Smooth muscle cell (in vitro differentiated cells): ENCODE data around the gene ECT2. TPM values are rescaled to one million over a fixed set of nuclear protein-coding genes. Genes with fewer than 3 reads are reported as not detected.

ENCODE experiments used
- DNase-seq: peaks from one replicate; lab custom pipeline; 2025; ENCODE audit not compliant: unreplicated experiment; lab: John Stamatoyannopoulos, UW
- H2AFZ ChIP-seq: fragments of 200-600 bp; sonication (generic); 2 replicates; pipeline ENCODE4 v1.6.0; 2016; ENCODE audit warnings: antibody characterized with exemption, low read depth, mild to moderate bottlenecking
- H3F3A ChIP-seq: fragments of 200-600 bp; sonication (generic); 2 replicates; pipeline ENCODE4 v1.6.0; 2017; ENCODE audit warnings: antibody characterized with exemption, low read depth
- H3K27ac ChIP-seq: fragments of 200-600 bp; sonication (generic); 2 replicates; pipeline ENCODE4 v1.5.1; 2016; ENCODE audit warnings: low read depth, mild to moderate bottlenecking
- H3K27me3 ChIP-seq: fragments of 200-600 bp; sonication (generic); 2 replicates; pipeline ENCODE4 v1.6.1; 2016; ENCODE audit warnings: low read depth, mild to moderate bottlenecking
- H3K36me3 ChIP-seq: fragments of 200-600 bp; sonication (generic); 2 replicates; pipeline ENCODE4 v1.5.1; 2016; ENCODE audit warnings: low read depth
- H3K4me1 ChIP-seq: fragments of 200-600 bp; sonication (generic); 2 replicates; pipeline ENCODE4 v1.5.1; 2016; ENCODE audit warnings: low read depth
- H3K4me2 ChIP-seq: fragments of 200-600 bp; sonication (generic); 2 replicates; pipeline ENCODE4 v1.6.0; 2016; ENCODE audit warnings: mild to moderate bottlenecking
- H3K4me3 ChIP-seq: fragments of 200-600 bp; sonication (generic); 2 replicates; pipeline ENCODE4 v1.5.1; 2016; ENCODE audit warnings: mild to moderate bottlenecking
- H3K79me2 ChIP-seq: fragments of 200-600 bp; sonication (generic); 2 replicates; pipeline ENCODE4 v1.6.0; 2016; ENCODE audit warnings: low read depth, mild to moderate bottlenecking
- H3K9ac ChIP-seq: fragments of 200-600 bp; sonication (generic); 2 replicates; pipeline ENCODE4 v1.6.0; 2016; ENCODE audit warnings: low read depth
- H3K9me3 ChIP-seq: fragments of 200-600 bp; sonication (generic); replicated peaks from 2 replicates; pipeline ENCODE4 v1.5.1; 2016; ENCODE audit warnings: low read depth
- H4K20me1 ChIP-seq: fragments of 200-600 bp; sonication (generic); 2 replicates; pipeline ENCODE4 v1.6.0; 2016; ENCODE audit warnings: low read depth
- CTCF ChIP-seq: fragments of 200-600 bp; sonication (generic); IDR thresholded peaks from 2 replicates; pipeline ENCODE4 v1.5.1; 2017; ENCODE audit warnings: borderline replicate concordance, mild to moderate bottlenecking, antibody characterized with exemption; ENCODE audit not compliant: insufficient read depth, poor library complexity, severe bottlenecking
- WGBS: methylation state at CpG from one replicate; pipeline ENCODE4 v1.1.7; 2016; ENCODE audit warnings: low lambda C conversion rate; 5-methylcytosine and 5-hydroxymethylcytosine counted together
- polyA plus RNA-seq: library from polyadenylated mRNA; unstranded; fragments of >200 nt; fragmentation: Nextera tagmentation; extraction: Ambion mirVana; gene quantifications from 2 replicates; pipeline ENCODE4 v1.2.1, GENCODE V29; 2016
- total RNA-seq: library from RNA; depleted of rRNA; stranded (reverse); fragments of >200 nt; gene quantifications from 2 replicates; pipeline ENCODE4 v1.2.3, GENCODE V29; 2014

ECT2 gene
- total and polyA plus RNA-seq, 2 experiments from 2014 or later, result 10.9 to 32.1 TPM

GRCh38 chr3:172782235-172782634 lies 31.7 kb downstream of the ECT2 start:
- Histone ChIP-seq H2AFZ (no peak overlapping the region), H3K27me3 (no peaks in the 10 kb centered on the region), H3K36me3 (peaks cover 6% of the 10 kb centered on the region), H3K4me3 (no peak overlapping the region), H3K79me2 (no peaks in the 10 kb centered on the region), H3F3A (peaks cover 5% of the 10 kb centered on the region), H3K4me1 (no peaks in the 10 kb centered on the region), H3K27ac (no peak overlapping the region), H4K20me1 (no peaks in the 10 kb centered on the region), H3K9ac (no peak overlapping the region), H3K4me2 (no peak overlapping the region), H3K9me3 (no peaks in the 10 kb centered on the region)
- no peak for DNase-seq
- WGBS, result 98% methylated on average over 2 of the region's 2 CpGs
- no peak for TF ChIP-seq CTCF

- no peak overlapping the region for H3K9ac ChIP-seq
- H2AFZ ChIP-seq, result no peak overlapping the region
- no peak for TF ChIP-seq CTCF
- WGBS, result 97% methylated on average over 1 of the region's 1 CpG
- no peak for DNase-seq
- peaks cover 6% of the 10 kb centered on the region for H3K36me3 ChIP-seq
- no peak overlapping the region for H3K4me2 ChIP-seq
- H3K79me2 ChIP-seq, result no peaks in the 10 kb centered on the region
- H3K9me3 ChIP-seq, result no peaks in the 10 kb centered on the region
- no peak overlapping the region for H3K27ac ChIP-seq
- no peaks in the 10 kb centered on the region for H3F3A ChIP-seq
- no peaks in the 10 kb centered on the region for H4K20me1 ChIP-seq
- H3K27me3 ChIP-seq, result no peaks in the 10 kb centered on the region
- no peak overlapping the region for H3K4me3 ChIP-seq
- no peaks in the 10 kb centered on the region for H3K4me1 ChIP-seq
These were observed 35.5 kb downstream of the ECT2 start for GRCh38 chr3:172786036-172786435.

- Histone ChIP-seq H3K27me3 (no peaks in the 10 kb centered on the region), H3K79me2 (no peaks in the 10 kb centered on the region), H2AFZ (no peak overlapping the region), H3K27ac (no peak overlapping the region), H4K20me1 (no peaks in the 10 kb centered on the region), H3K9me3 (no peaks in the 10 kb centered on the region), H3K4me3 (no peak overlapping the region), H3K36me3 (peaks cover 6% of the 10 kb centered on the region), H3K4me1 (no peaks in the 10 kb centered on the region), H3F3A (no peaks in the 10 kb centered on the region), H3K4me2 (no peak overlapping the region), H3K9ac (no peak overlapping the region)
- WGBS, result 100% methylated on average over 2 of the region's 2 CpGs
- no peak for DNase-seq
- no peak for TF ChIP-seq CTCF
These were observed 36.5 kb downstream of the ECT2 start for GRCh38 chr3:172787019-172787418.

- no peak overlapping the region for H2AFZ ChIP-seq
- no peak for DNase-seq
- H3F3A ChIP-seq, result no peaks in the 10 kb centered on the region
- no peak for TF ChIP-seq CTCF
- peaks cover 6% of the 10 kb centered on the region for H3K36me3 ChIP-seq
- H3K4me1 ChIP-seq, result no peaks in the 10 kb centered on the region
- no peak overlapping the region for H3K4me3 ChIP-seq
- H3K27me3 ChIP-seq, result no peaks in the 10 kb centered on the region
- H3K9me3 ChIP-seq, result no peaks in the 10 kb centered on the region
- H3K9ac ChIP-seq, result no peak overlapping the region
- H3K4me2 ChIP-seq, result no peak overlapping the region
- H3K27ac ChIP-seq, result no peak overlapping the region
- no peaks in the 10 kb centered on the region for H3K79me2 ChIP-seq
- WGBS, result 97% methylated on average over 1 of the region's 1 CpG
- no peaks in the 10 kb centered on the region for H4K20me1 ChIP-seq
These were observed 37.2 kb downstream of the ECT2 start for GRCh38 chr3:172787746-172788145.
